PC-3 (cell line): ENCODE data around the gene FOXO1.

Experiments
- EZH2 ChIP-seq: fragments of 300-600 bp; sonication (generic); IDR thresholded peaks from one replicate; pipeline ENCODE4 v1.6.1; 2017; ENCODE audit warnings: antibody characterized with exemption, mild to moderate bottlenecking, low read length; ENCODE audit not compliant: unreplicated experiment
- TF ChIP-seq, protein P1 (sequence below): fragments of 300-600 bp; sonication (generic); conservative IDR thresholded peaks from 2 replicates; pipeline ENCODE4 v1.5.1; 2017; ENCODE audit warnings: antibody characterized with exemption, low read depth, mild to moderate bottlenecking, low read length

GRCh38 chr13:40635315-40635995, 31.0 kb downstream of the FOXO1 start:
- TF ChIP-seq, protein P1, sequence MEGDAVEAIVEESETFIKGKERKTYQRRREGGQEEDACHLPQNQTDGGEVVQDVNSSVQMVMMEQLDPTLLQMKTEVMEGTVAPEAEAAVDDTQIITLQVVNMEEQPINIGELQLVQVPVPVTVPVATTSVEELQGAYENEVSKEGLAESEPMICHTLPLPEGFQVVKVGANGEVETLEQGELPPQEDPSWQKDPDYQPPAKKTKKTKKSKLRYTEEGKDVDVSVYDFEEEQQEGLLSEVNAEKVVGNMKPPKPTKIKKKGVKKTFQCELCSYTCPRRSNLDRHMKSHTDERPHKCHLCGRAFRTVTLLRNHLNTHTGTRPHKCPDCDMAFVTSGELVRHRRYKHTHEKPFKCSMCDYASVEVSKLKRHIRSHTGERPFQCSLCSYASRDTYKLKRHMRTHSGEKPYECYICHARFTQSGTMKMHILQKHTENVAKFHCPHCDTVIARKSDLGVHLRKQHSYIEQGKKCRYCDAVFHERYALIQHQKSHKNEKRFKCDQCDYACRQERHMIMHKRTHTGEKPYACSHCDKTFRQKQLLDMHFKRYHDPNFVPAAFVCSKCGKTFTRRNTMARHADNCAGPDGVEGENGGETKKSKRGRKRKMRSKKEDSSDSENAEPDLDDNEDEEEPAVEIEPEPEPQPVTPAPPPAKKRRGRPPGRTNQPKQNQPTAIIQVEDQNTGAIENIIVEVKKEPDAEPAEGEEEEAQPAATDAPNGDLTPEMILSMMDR: no peak
- no peak for TF ChIP-seq EZH2
